ENCODE results near the gene RPL41.
A peak's percentile ranks its signal among the peaks of the same experiment; 100 is the strongest.
"Not testable (repeated sequence)": the region's sequence is repeated elsewhere in the genome, so short reads cannot be mapped to it uniquely, and the experiment has no call there.

RPL41 gene

GRCh38 chr12:56103066-56103711 lies 13.2 kb upstream of the RPL41 start:
- no peak for DNase-seq (ENCODE audit: low read depth)

- no peak for DNase-seq (ENCODE audit: low read depth)
These were observed 12.7 kb upstream of the RPL41 start for GRCh38 chr12:56103823-56104108.

- DNase-seq (ENCODE audit: low read depth) = peak; percentile 92
These were observed 12.2 kb upstream of the RPL41 start, which contains the start of gene PA2G4 for GRCh38 chr12:56104109-56104814. PA2G4 (plus strand) TSS chr12:56104559; CDS start chr12:56104738, 179 bp downstream.

GRCh38 chr12:56104815-56105608 lies 11.4 kb upstream of the RPL41 start:
- no peak for DNase-seq (ENCODE audit: low read depth)

GRCh38 chr12:56105609-56105902 lies 10.9 kb upstream of the RPL41 start:
- DNase-seq (ENCODE audit: low read depth) = no peak

GRCh38 chr12:56107242-56107641 lies 9.2 kb upstream of the RPL41 start:
- DNase-seq (ENCODE audit: low read depth) = no peak

- no peak for DNase-seq (ENCODE audit: low read depth)
These were observed 5.9 kb upstream of the RPL41 start for GRCh38 chr12:56110571-56110970.

GRCh38 chr12:56114084-56114483 lies 2.3 kb upstream of the RPL41 start:
- no peak for DNase-seq (ENCODE audit: low read depth)

GRCh38 chr12:56115329-56115728 lies 1.1 kb upstream of the RPL41 start:
- DNase-seq (ENCODE audit: low read depth) = no peak

- DNase-seq (ENCODE audit: low read depth) = not testable (repeated sequence)
These were observed 761 bp downstream of the RPL41 start for GRCh38 chr12:56117082-56117706.

- DNase-seq (ENCODE audit: low read depth) = peak; percentile 93
These were observed 1.6 kb downstream of the RPL41 start, which contains the start of gene ZC3H10 for GRCh38 chr12:56117778-56118687. ZC3H10 (plus strand) TSS chr12:56118266; CDS start chr12:56120563, 2,297 bp downstream.

- DNase-seq (ENCODE audit: low read depth) = no peak
These were observed 2.4 kb downstream of the RPL41 start for GRCh38 chr12:56118688-56119357.

GRCh38 chr12:56119361-56119796 lies 2.9 kb downstream of the RPL41 start:
- peak; percentile 32 for DNase-seq (ENCODE audit: low read depth)

GRCh38 chr12:56120158-56120846 lies 3.9 kb downstream of the RPL41 start:
- DNase-seq (ENCODE audit: low read depth) = no peak

- DNase-seq (ENCODE audit: low read depth) = no peak
These were observed 4.9 kb downstream of the RPL41 start for GRCh38 chr12:56121204-56121870.

- no peak for DNase-seq (ENCODE audit: low read depth)
These were observed 6.2 kb downstream of the RPL41 start for GRCh38 chr12:56122637-56123036.

GRCh38 chr12:56124133-56124532 lies 7.7 kb downstream of the RPL41 start:
- DNase-seq (ENCODE audit: low read depth) = no peak

GRCh38 chr12:56126732-56127239 lies 10.4 kb downstream of the RPL41 start:
- no peak for DNase-seq (ENCODE audit: low read depth)

GRCh38 chr12:56127485-56127887 lies 11.1 kb downstream of the RPL41 start:
- DNase-seq (ENCODE audit: low read depth) = no peak
